Activated CD8-positive, alpha-beta T cell treated with anti-CD3 and anti-CD28 coated beads, Interleukin-2, amount 10 ng/mL, durations not matched to agents 7 days and 5 days (primary cell): ENCODE measurements around the gene NELL1. TPM values are rescaled to one million over a fixed set of nuclear protein-coding genes. Genes with fewer than 3 reads are reported as not detected.

Source experiments
- ATAC-seq: fragments of 150-1000 bp; cut with Tn5 transposase; one replicate; pipeline ENCODE4 v1.10.0; 2021; ENCODE audit warnings: moderate library complexity
- CTCF ChIA-PET: fragments of 350-600 bp; sonication (Branson Sonifier 250); formaldehyde crosslinking; loops from one replicate; lab custom pipeline; 2021; ENCODE audit warnings: antibody characterized with exemption; lab: Charles Lee
- POLR2A ChIA-PET: fragments of 350-600 bp; sonication (Branson Sonifier 250); formaldehyde crosslinking; loops from one replicate; lab custom pipeline; 2021; ENCODE audit warnings: antibody characterized with exemption; lab: Charles Lee
- DNase-seq: peaks from one replicate; pipeline ENCODE4 v3.0.0-alpha.2; 2020
- H3K27ac Mint-ChIP-seq: one replicate; pipeline ENCODE4 v1.8.0; 2021; ENCODE audit warnings: mild to moderate bottlenecking, mixed read lengths
- H3K27me3 Mint-ChIP-seq: one replicate; pipeline ENCODE4 v1.8.0; 2021; ENCODE audit warnings: low read depth, mixed read lengths
- H3K36me3 Mint-ChIP-seq: one replicate; pipeline ENCODE4 v1.8.0; 2021; ENCODE audit warnings: low read depth, mixed read lengths
- H3K4me1 Mint-ChIP-seq: one replicate; pipeline ENCODE4 v1.8.0; 2021; ENCODE audit warnings: low read depth, mixed read lengths
- H3K4me3 Mint-ChIP-seq: one replicate; pipeline ENCODE4 v1.8.0; 2021; ENCODE audit warnings: mild to moderate bottlenecking, mixed read lengths
- H3K9me3 Mint-ChIP-seq: one replicate; pipeline ENCODE4 v1.8.0; 2022; ENCODE audit warnings: mixed read lengths; ENCODE audit not compliant: insufficient read depth
- total RNA-seq, 2 experiments: library from RNA; stranded (reverse); gene quantifications; one replicate each; pipeline ENCODE4 v1.2.3, GENCODE V29; 2021

NELL1 gene
- total RNA-seq, 2 experiments from 2014 or later: not detected

DNA sequence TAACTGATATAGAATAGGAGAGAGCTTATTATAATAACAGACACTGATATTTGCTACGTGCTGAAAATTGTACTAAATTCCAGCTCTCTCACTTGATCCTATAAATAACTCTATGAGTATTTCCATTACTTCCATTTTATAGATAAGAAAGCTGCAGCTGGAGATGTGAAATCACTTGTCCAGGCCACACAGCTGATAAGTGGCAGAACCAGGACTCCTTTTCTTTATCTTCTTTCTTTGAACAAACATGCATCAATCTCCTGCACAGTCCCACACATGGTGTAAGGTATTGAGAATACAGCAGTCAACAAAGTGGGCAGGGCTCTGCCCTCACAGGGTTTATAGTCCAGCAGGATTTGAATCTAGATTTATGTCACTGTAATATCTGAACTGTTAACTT, 652.1 kb downstream of the NELL1 start:
- H3K27ac Mint-ChIP-seq: no peak overlapping the region
- no peaks in the 10 kb centered on the region for H3K27me3 Mint-ChIP-seq
- CTCF ChIA-PET: no interaction called here
- no peaks in the 10 kb centered on the region for H3K9me3 Mint-ChIP-seq
- no peak for ATAC-seq
- no peak for DNase-seq
- no peaks in the 10 kb centered on the region for H3K36me3 Mint-ChIP-seq
- H3K4me1 Mint-ChIP-seq: no peaks in the 10 kb centered on the region
- H3K4me3 Mint-ChIP-seq: no peak overlapping the region
- POLR2A ChIA-PET: no interaction called here

DNA sequence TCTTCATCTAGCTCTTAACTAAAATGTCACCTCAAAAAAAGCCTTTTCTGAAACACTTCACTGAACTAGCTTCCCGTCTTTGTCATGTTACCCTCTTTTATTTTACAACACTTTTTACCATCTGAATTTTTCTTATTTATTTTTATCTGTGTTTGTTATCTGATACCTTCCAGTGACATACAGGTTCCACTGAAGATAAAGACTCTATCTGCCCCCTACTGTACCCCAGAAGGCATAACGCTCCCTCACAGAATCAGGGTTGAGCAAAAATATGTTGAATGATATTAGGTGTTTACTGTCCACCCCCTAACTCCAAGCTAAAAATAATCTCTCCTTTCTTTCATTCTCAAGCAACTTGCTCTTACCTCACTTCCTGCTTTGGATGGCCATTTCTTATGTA, 654.2 kb downstream of the NELL1 start:
- no peaks in the 10 kb centered on the region for H3K9me3 Mint-ChIP-seq
- H3K36me3 Mint-ChIP-seq: no peaks in the 10 kb centered on the region
- ChIA-PET CTCF (interaction anchor here (1.3 kb wide), 1 partner anchor 8 kb away, joined by 4 read pairs; no protein-coding TSS in a partner anchor), POLR2A (no interaction called here)
- no peaks in the 10 kb centered on the region for H3K27me3 Mint-ChIP-seq
- no peak for DNase-seq
- H3K4me3 Mint-ChIP-seq: no peak overlapping the region
- ATAC-seq: no peak
- H3K27ac Mint-ChIP-seq: no peak overlapping the region
- H3K4me1 Mint-ChIP-seq: no peaks in the 10 kb centered on the region

DNA sequence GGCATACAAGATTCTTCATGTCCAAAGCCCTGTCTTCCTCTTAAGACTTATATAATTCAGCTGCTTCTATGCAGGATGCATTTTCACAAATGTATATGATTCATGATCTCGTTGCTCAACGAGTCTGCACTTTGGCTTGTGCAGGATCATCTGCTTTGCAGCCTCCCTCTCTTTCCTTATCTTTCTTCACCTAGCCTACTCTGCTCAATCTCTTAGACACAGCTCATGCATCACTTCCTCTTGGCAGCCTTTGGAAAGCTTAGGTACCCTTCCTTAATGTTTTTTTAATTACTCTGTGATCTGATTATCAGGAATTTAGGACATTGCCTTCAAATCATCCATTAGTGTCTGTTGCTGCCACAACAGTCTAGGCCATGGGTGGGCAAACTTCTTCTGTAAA, 673.8 kb downstream of the NELL1 start:
- H3K4me3 Mint-ChIP-seq: no peak overlapping the region
- ChIA-PET CTCF (no interaction called here), POLR2A (no interaction called here)
- DNase-seq (no peak), ATAC-seq (no peak)
- no peaks in the 10 kb centered on the region for H3K36me3 Mint-ChIP-seq
- no peaks in the 10 kb centered on the region for H3K9me3 Mint-ChIP-seq
- no peak overlapping the region for H3K27ac Mint-ChIP-seq
- no peaks in the 10 kb centered on the region for H3K4me1 Mint-ChIP-seq
- H3K27me3 Mint-ChIP-seq: no peaks in the 10 kb centered on the region

DNA sequence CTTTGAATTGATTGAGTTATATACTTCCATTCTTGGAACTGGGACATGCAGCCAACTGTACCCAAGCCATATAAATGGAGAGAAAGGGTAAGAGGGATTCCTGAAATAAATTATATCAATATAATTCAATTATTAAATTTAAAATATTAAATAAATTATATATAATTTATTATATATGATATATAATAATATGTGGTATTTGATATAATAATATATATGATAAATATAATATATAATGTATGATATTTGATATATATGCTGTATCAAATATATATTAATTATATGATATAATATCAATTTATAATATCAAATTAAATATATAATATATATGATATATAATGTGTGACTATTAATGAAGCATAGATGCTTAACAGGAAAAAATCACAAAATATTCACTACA, 677.0 kb downstream of the NELL1 start:
- Mint-ChIP-seq H3K27ac (no peak overlapping the region), H3K9me3 (no peaks in the 10 kb centered on the region), H3K4me1 (no peaks in the 10 kb centered on the region), H3K36me3 (no peaks in the 10 kb centered on the region), H3K4me3 (no peak overlapping the region), H3K27me3 (no peaks in the 10 kb centered on the region)
- ChIA-PET POLR2A (no interaction called here), CTCF (no interaction called here)
- DNase-seq (no peak), ATAC-seq (no peak)

DNA sequence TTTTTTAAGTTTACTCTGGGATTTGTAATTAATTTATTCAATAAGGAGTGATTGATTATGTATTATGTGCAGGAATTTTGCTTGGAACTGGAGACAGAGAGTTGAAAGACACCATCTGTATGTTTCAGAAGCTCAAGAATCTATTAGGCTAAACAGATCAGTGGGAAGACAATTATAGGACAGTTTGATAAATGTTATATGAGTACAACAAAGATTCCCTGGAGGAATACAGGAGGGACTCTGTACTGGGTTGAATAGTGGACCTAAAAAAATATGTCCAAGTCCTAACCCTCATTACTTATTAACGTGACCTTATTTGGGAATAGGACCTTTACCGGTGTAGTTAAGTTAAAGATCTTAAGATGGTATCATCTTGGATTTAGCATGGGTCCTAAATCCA, 681.2 kb downstream of the NELL1 start:
- Mint-ChIP-seq H3K36me3 (no peaks in the 10 kb centered on the region), H3K27me3 (no peaks in the 10 kb centered on the region), H3K4me1 (no peaks in the 10 kb centered on the region), H3K9me3 (no peaks in the 10 kb centered on the region), H3K4me3 (no peak overlapping the region), H3K27ac (no peak overlapping the region)
- ChIA-PET POLR2A (no interaction called here), CTCF (no interaction called here)
- DNase-seq (no peak), ATAC-seq (no peak)

DNA sequence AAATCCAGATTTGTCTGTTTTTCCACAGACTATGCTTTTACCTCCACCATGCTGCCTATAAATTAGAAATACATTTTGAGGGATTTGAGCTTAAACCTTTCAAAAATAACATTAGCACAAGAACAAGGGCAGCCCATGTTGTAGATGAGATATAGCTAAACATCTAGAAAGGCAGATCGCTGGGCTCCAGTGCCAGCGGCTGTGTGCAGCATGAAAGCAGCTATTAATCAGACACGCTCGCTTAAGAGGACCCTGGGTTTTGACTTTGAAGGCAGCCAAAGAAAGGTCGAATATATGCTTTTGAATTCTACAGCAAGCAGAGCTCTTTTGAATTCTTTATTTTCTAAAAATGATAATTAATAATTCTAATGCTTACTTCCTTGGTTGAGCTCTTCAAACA, 684.0 kb downstream of the NELL1 start:
- ATAC-seq (no peak), DNase-seq (no peak)
- ChIA-PET POLR2A (no interaction called here), CTCF (no interaction called here)
- Mint-ChIP-seq H3K27me3 (no peaks in the 10 kb centered on the region), H3K9me3 (peaks cover 7% of the 10 kb centered on the region), H3K4me3 (no peak overlapping the region), H3K4me1 (no peaks in the 10 kb centered on the region), H3K27ac (no peak overlapping the region), H3K36me3 (no peaks in the 10 kb centered on the region)

DNA sequence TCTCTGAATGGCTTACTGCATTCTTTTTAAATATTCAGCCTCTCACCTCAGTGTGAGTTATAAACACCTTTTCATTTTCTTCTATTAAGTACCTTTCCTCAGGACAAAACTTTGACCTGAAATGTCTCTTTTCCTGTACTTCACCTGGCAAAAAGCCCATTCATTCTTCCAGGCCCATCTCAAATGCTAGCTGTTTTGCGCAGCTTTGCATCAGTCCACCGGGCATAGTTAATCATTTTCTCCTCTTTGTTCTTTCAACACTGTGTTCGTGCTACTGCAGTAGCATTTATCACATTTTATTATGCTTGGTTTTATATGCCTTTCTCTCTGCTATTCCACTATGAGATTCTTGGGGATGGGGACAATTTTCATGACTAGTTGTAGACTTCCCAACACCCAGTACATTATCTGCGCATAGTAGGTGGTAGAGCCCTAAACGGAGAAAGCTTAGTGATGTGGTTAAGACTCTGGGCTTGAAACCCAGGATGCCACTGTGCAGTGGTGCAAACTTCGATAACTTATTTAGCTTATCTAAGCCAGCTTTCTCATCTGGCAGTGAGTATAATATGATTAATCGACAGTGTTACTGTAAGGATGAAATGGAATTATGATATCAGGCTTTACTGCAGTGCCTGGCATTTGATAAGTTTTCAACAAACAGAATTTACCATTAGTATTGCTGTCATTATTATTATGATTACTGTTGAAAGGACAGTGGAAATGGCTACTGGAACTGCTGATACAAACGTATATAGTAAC, 695.7 kb downstream of the NELL1 start:
- CTCF ChIA-PET: no interaction called here
- no peaks in the 10 kb centered on the region for H3K4me1 Mint-ChIP-seq
- ATAC-seq (no peak), DNase-seq (no peak)
- H3K9me3 Mint-ChIP-seq: peaks cover 7% of the 10 kb centered on the region
- H3K4me3 Mint-ChIP-seq: no peak overlapping the region
- POLR2A ChIA-PET: no interaction called here
- H3K36me3 Mint-ChIP-seq: no peaks in the 10 kb centered on the region
- H3K27ac Mint-ChIP-seq: no peak overlapping the region
- no peaks in the 10 kb centered on the region for H3K27me3 Mint-ChIP-seq

DNA sequence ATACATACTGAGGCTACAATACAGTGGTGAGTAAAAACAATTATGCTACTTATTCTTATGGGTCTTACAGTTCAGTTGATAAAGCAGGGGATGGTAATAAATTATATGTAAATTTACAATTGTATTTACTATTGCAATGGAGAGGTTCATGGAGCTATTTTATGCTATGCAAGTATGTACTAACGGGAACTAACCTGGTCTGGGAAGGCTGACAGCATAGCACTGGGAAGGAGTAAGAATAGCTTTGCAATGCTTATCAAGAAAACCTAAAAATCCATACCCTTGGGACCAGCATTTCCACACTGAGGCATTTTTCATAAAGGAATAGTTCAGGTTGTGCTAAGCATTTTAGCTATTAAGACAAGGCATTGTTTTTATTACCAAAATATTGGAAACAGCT, 700.6 kb downstream of the NELL1 start:
- Mint-ChIP-seq H3K4me3 (no peak overlapping the region), H3K27ac (no peak overlapping the region), H3K9me3 (no peaks in the 10 kb centered on the region), H3K27me3 (no peaks in the 10 kb centered on the region), H3K36me3 (no peaks in the 10 kb centered on the region), H3K4me1 (no peaks in the 10 kb centered on the region)
- CTCF ChIA-PET: no interaction called here
- POLR2A ChIA-PET: no interaction called here
- ATAC-seq: no peak
- no peak for DNase-seq

DNA sequence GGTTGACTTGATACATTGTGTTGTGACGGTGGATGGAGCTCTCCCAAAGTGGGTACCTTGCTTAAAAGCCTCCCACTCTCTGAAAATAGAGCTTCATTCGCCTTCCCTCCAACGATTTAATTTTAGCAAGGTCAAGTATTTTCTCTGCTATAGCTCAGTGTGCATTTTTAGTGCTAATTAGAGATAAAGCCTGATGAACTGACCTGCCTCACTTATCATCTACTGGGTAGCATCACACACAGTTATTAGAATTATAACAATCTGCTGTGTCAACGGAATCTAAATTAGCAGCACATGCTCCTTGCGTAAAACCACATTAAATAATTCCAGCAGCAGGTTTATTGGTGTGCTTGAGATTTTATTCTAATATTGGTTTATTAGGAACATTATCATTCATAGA, 701.7 kb downstream of the NELL1 start:
- Mint-ChIP-seq H3K4me3 (no peak overlapping the region), H3K4me1 (no peaks in the 10 kb centered on the region), H3K9me3 (no peaks in the 10 kb centered on the region), H3K27me3 (no peaks in the 10 kb centered on the region), H3K27ac (no peak overlapping the region), H3K36me3 (no peaks in the 10 kb centered on the region)
- no peak for DNase-seq
- ChIA-PET POLR2A (no interaction called here), CTCF (no interaction called here)
- ATAC-seq: no peak

DNA sequence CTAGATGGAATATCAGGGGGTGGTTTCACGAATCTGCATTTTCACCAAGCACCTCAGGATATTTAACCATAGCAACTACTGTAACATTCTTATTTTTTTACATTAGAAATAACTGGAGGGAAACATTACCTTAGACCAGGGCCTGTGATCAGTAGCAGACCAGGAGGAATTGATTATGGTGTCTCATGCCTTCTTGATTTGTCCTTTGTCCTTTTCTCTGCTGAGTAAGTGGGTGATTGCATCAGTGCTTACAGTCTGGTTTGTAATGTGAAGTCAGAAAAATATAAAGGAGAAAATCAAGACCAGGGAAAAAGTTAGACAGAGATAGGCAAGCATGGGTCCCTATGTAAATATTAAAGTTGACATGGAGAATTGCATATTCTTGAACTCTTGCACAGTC, 703.3 kb downstream of the NELL1 start:
- POLR2A ChIA-PET: no interaction called here
- DNase-seq (no peak), ATAC-seq (no peak)
- CTCF ChIA-PET: no interaction called here
- Mint-ChIP-seq H3K36me3 (no peaks in the 10 kb centered on the region), H3K4me3 (no peak overlapping the region), H3K27me3 (no peaks in the 10 kb centered on the region), H3K9me3 (no peaks in the 10 kb centered on the region), H3K27ac (no peak overlapping the region), H3K4me1 (no peaks in the 10 kb centered on the region)

DNA sequence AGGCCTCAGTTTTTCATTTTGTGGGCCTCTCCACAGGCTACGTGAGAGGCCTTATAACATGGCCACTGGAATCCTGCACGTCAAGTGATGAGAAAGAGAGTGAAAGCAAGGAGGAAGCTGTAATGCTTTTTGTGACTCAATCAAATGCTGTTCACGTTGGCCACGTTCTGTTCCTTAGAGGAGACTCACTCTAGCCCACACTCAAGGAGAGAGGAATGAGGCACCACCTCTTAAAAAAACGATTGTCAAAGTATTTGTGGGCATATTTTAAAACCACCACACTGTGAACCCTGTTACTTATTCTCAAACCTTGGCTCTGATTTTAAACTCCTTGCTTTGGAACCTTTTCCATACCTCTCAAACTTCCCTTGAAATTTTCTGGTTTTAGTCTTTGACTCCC, 705.0 kb downstream of the NELL1 start:
- POLR2A ChIA-PET: no interaction called here
- DNase-seq (no peak), ATAC-seq (no peak)
- Mint-ChIP-seq H3K4me1 (no peaks in the 10 kb centered on the region), H3K27ac (no peak overlapping the region), H3K27me3 (no peaks in the 10 kb centered on the region), H3K36me3 (no peaks in the 10 kb centered on the region), H3K4me3 (no peak overlapping the region), H3K9me3 (no peaks in the 10 kb centered on the region)
- CTCF ChIA-PET: no interaction called here

DNA sequence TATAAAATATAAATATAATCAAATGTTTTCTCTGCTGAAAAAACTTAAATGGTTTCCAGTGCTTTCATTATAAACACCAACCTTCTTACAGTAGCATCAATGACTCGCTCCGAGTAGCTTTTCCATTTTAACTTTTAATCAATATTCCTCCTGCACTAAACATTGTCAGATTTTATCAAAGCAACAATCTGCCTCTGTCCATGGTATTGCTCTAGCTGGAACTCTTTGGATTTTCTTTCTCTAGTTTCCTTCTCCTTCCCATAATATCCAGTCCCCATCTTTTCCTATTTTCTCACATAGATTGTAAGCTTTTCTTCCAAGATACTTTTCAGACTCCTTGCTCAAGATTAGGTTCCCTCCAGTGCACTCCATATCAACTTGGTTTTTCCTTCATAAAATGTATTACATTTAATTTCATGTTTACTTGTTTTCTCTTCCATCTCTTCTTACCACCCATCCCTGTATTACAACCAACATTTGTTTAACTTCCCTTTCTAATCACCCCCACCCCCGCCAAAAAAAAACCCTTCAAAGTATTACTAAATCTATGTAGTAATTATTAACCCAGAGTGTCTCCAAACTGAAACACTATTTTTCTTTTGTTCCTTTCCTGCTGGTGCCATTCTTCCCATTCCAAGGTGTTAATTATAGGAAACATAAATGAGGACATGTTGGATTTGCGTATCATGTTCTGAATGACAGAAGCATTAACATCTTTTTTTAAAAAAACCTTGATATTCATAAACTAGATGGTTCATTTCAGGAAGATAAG, 716.5 kb downstream of the NELL1 start:
- ATAC-seq: no peak
- Mint-ChIP-seq H3K27me3 (no peaks in the 10 kb centered on the region), H3K36me3 (no peaks in the 10 kb centered on the region), H3K4me3 (no peak overlapping the region), H3K27ac (no peak overlapping the region), H3K9me3 (no peaks in the 10 kb centered on the region), H3K4me1 (no peaks in the 10 kb centered on the region)
- ChIA-PET CTCF (no interaction called here), POLR2A (no interaction called here)
- no peak for DNase-seq
